Tibial artery (tissue), 4 donors: ENCODE data around the gene IRX5.

Experiments used
- DNase-seq, 2 donors: peaks; one replicate each; pipeline ENCODE4 v3.0.0-alpha.2; 2019
- H3K27ac ChIP-seq, 2 donors: fragments of 200-600 bp; sonication (generic) in 1 of 2; 1 replicate in 1 of 2; 2 replicates in 1 of 2; pipeline ENCODE4 v1.5.1; 2018 to 2019; ENCODE audit warnings: mild to moderate bottlenecking in 1 of 2
- H3K27me3 ChIP-seq, 2 donors: fragments of 200-600 bp; sonication (generic) in 1 of 2; one replicate each; pipeline versions ENCODE4 v1.5.1 to v1.6.0; 2016 to 2019
- H3K36me3 ChIP-seq, 3 donors: fragments of 200-600 bp; sonication (generic) in 2 of 3; one replicate each; pipeline ENCODE4 v1.5.1; 2016 to 2019; ENCODE audit warnings: mild to moderate bottlenecking in 2 of 3
- H3K4me1 ChIP-seq, 4 donors: fragments of 200-600 bp; sonication (generic) in 2 of 4; 1 replicate in 3 of 4; 2 replicates in 1 of 4; pipeline ENCODE4 v1.5.1; 2016 to 2019
- H3K4me3 ChIP-seq, 2 donors: fragments of 200-600 bp; sonication (generic) in 1 of 2; 1 replicate in 1 of 2; 2 replicates in 1 of 2; pipeline ENCODE4 v1.5.1; 2018 to 2019; ENCODE audit warnings: mild to moderate bottlenecking in 2 of 2
- H3K9me3 ChIP-seq, 3 donors: fragments of 200-600 bp; sonication (generic) in 1 of 3; one replicate each; pipeline ENCODE4 v1.5.1; 2016 to 2019
- intact Hi-C: fragments of 100-400 bp; cut with DNase I; formaldehyde crosslinking; loops from one replicate; pipeline ENCODE4 v1.15.0; 2023; ENCODE audit warnings: low total_unique reads
- TF ChIP-seq, protein P1 (sequence below), 2 experiments: fragments of 200-600 bp in 1 of 2; fragments of 450-650 bp in 1 of 2; IDR thresholded peaks; one replicate each; pipeline ENCODE4 v1.5.1; 2017 to 2019; ENCODE audit warnings: antibody characterized with exemption in 2 of 2, mild to moderate bottlenecking in 1 of 2, moderate library complexity in 1 of 2

IRX5 gene

DNA sequence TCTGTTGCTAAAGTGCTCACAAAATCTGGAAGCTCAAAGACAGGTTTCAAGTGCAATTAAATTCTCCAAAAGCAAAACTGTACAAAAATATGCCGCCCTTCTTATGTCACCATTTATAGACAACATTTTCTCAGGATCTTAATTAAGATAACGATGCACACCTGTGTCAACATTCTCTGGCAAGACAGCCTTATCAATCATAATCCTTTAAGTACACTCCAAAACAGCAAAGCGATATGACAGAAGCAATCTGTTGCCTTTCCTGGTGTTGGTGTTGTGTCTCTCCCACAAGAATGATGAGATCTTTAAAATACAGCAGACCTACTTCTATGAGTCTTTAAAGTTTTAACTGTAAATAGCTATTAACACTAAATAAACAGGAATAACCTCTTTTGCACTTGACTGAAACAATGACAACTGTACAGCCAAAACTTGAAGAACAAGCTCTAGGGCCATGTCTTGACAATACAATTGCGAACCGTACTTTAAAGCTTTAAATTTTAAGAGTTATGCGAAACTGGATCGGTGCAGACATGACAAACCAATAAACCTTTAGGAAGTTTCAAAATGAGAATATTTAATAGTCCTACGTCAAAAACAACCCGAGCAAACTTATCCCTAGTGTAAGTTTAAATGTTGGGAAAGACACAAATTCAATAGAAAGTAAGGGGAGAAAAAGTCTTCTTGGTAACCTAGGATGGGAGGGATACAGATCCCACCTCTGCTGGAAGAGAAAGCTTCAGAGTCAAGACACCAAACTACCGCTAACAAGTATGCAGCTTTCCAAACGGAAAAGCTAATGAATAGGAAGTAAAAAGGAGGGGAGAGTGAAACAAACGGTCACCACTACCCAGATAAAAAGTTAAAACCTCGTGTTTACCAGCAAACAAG, 3.3 kb upstream of the IRX5 start:
- DNase-seq = no peak
- Histone ChIP-seq H3K36me3 (peaks cover 0 to under 1% (median 0%) of the 10 kb centered on the region in 3 donors), H3K9me3 (no peaks in the 10 kb centered on the region), H3K27me3 (no peaks in the 10 kb centered on the region), H3K4me3 (peak overlapping the region; percentile 69 to 80), H3K27ac (peak overlapping the region; percentile 94 to 96), H3K4me1 (peaks cover 0 to 50% (median 18%) of the 10 kb centered on the region in 4 donors)
- intact Hi-C loops = no loop called here
- TF ChIP-seq, protein P1, sequence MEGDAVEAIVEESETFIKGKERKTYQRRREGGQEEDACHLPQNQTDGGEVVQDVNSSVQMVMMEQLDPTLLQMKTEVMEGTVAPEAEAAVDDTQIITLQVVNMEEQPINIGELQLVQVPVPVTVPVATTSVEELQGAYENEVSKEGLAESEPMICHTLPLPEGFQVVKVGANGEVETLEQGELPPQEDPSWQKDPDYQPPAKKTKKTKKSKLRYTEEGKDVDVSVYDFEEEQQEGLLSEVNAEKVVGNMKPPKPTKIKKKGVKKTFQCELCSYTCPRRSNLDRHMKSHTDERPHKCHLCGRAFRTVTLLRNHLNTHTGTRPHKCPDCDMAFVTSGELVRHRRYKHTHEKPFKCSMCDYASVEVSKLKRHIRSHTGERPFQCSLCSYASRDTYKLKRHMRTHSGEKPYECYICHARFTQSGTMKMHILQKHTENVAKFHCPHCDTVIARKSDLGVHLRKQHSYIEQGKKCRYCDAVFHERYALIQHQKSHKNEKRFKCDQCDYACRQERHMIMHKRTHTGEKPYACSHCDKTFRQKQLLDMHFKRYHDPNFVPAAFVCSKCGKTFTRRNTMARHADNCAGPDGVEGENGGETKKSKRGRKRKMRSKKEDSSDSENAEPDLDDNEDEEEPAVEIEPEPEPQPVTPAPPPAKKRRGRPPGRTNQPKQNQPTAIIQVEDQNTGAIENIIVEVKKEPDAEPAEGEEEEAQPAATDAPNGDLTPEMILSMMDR (IDR thresholded peaks at IDR 0.05) = no peak

DNA sequence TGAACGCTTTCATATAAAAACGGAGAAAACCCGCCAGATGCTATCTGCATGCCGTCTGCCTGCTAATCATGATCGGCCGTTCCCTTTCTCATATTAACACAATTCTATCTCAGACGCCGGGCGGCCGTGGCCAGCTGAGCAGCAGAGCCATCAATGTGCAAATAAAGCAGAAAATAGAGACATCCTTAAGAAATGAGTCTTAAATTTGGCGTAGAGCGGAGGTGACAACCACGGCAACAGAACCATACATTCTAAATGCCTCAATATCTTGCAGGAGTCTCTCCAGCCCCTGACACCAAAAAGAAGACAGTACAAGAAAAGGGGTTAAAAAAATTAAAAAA, 2.7 kb upstream of the IRX5 start:
- Histone ChIP-seq H3K27me3 (no peaks in the 10 kb centered on the region), H3K27ac (peak overlapping the region; percentile 94 to 96), H3K9me3 (no peaks in the 10 kb centered on the region), H3K4me1 (peaks cover 0 to 50% (median 21%) of the 10 kb centered on the region in 4 donors), H3K36me3 (peaks cover 0 to 7% (median 0%) of the 10 kb centered on the region in 3 donors), H3K4me3 (peak overlapping the region; percentile 69 to 80)
- intact Hi-C loops = no loop called here
- TF ChIP-seq, protein P1 (IDR thresholded peaks at IDR 0.05) = no peak
- DNase-seq = no peak

DNA sequence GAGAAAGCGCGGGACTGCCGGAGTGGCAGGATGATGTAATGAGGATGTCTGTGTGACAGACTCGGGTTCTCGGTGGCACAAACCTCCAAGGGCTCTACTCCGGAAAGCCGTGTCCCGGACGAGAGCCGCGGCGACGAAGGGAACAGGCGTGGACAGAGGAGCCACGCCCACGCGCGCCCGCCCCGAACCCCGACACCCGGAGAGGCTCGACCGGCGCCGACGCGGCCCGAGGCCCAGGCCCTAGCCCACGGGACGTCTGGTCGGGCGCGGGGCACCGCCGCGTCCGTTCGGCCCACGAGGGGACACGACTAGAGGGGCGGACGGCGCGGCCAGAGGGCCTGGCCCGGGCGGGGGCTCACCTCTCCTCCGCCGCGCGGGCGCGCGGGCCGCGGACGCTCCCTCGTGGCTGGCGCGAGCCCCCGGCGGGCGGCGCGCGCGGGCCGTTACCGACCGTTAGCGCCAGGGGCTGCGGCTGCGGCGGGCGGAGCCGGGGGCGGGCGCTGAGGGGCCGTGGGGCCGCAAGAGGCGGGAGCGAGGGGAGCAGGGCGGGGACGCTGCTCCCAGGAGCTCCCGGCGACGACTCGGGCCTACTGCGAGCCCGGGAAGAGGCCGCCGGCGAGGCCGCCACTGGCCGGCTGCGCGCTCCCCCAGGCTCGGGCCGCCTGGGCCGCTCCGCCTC, 2.1 kb upstream of the IRX5 start:
- peak; percentile 69 to 87 for DNase-seq
- H3K27ac ChIP-seq = peak overlapping the region; percentile 94 to 96
- H3K27me3 ChIP-seq = no peaks in the 10 kb centered on the region
- peaks cover 0 to 52% (median 19%) of the 10 kb centered on the region in 4 donors for H3K4me1 ChIP-seq
- H3K4me3 ChIP-seq = peak overlapping the region; percentile 69 to 80
- intact Hi-C loops = no loop called here
- H3K36me3 ChIP-seq = peaks cover 0 to 12% (median 0%) of the 10 kb centered on the region in 3 donors
- TF ChIP-seq, protein P1 (IDR thresholded peaks at IDR 0.05) = peak in 1 of 2 experiments; percentile 55
- no peaks in the 10 kb centered on the region for H3K9me3 ChIP-seq

DNA sequence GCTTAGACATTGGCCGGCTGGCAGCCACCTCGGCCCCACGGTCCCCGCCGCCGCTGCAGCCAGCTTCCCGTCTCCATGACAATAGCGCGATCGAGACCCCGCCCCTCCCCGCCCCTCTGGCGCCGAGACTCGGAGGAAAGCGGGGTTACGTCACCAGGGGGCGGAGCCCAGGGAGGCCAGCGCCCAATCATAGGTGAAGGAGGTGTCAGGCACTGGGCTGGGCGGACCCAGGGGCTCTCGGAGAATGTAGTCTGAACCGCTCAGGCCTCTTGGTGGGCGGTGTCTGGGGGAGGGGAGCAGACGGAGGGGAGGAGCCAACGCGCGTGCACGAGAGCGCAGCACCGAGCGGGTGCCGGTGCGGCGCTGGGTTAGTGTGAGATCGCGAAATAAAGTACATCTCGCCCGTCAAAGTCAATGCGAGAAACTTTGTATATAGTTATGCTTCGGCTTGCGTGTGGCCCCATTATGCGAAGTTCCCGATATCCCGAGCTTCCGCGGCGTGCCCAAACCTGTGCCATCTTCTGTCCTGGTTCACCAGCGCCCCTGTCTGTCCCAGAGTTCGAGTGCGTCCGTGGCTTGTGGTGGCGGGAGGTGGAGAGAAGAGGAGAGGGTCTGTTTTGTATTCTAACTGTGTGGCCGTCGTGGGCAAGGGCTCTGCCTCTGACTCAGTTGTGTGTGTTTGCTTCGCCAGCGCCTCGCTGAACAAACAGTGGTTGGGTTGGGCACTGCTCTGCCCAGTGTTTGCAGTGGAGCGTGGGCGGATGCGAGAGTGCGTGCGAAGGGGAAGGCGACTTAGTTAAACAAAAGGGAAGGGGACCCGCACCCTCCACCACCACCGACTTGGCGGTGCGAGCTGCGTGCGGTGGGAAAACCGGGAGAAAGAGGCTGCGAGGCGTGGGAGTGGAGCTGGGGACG, 1.3 kb upstream of the IRX5 start:
- Histone ChIP-seq H3K4me3 (peak overlapping the region; percentile 69 to 80), H3K4me1 (peaks cover 0 to 53% (median 19%) of the 10 kb centered on the region in 4 donors), H3K36me3 (peaks cover 0 to 17% (median 0%) of the 10 kb centered on the region in 3 donors), H3K27ac (peak overlapping the region; percentile 94 to 96), H3K27me3 (no peaks in the 10 kb centered on the region), H3K9me3 (no peaks in the 10 kb centered on the region)
- intact Hi-C loops = loop anchor here (5.0 kb wide), 4 partner anchors 282 to 737 kb away; partner anchors contain the start of gene IRX3
- TF ChIP-seq, protein P1 (IDR thresholded peaks at IDR 0.05) = no peak
- DNase-seq = peak; percentile 99 to 100

DNA sequence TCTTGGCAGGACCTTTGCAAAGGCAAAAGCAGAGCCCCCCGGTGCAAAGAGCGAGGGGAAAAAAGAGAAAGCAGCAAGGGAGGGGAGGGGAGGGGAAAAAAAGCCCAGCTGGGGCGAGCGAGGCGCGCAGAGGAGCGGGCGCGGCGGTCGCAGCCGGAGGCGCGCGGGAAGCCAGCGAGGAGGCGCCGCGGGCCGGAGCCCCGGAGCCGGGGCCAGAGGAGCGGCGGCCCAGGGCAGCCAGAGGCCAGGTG, 129 bp downstream of the IRX5 start:
- H3K27ac ChIP-seq = peak overlapping the region; percentile 94 to 96
- H3K4me1 ChIP-seq = peaks cover 0 to 48% (median 18%) of the 10 kb centered on the region in 4 donors

More for the DNA sequence above, 129 bp downstream of the IRX5 start:
- TF ChIP-seq, protein P1 (IDR thresholded peaks at IDR 0.05) = no peak
- intact Hi-C loops = loop anchor here (5.0 kb wide), 4 partner anchors 283 to 738 kb away; partner anchors contain the start of gene IRX3
- Histone ChIP-seq H3K4me3 (peak overlapping the region; percentile 69 to 80), H3K9me3 (no peaks in the 10 kb centered on the region), H3K27me3 (no peaks in the 10 kb centered on the region), H3K36me3 (peaks cover 0 to 24% (median 0%) of the 10 kb centered on the region in 3 donors)
- DNase-seq = no peak
